Iris pigment epithelial cell (primary cell): ENCODE data around the gene MRPL36.
A peak's percentile ranks its signal among the peaks of the same experiment; 100 is the strongest.

ENCODE experiments used
- DNase-seq: peaks from one replicate; pipeline ENCODE4 v3.0.0-alpha.2; 2011; ENCODE audit warnings: low read depth

MRPL36 gene

DNA sequence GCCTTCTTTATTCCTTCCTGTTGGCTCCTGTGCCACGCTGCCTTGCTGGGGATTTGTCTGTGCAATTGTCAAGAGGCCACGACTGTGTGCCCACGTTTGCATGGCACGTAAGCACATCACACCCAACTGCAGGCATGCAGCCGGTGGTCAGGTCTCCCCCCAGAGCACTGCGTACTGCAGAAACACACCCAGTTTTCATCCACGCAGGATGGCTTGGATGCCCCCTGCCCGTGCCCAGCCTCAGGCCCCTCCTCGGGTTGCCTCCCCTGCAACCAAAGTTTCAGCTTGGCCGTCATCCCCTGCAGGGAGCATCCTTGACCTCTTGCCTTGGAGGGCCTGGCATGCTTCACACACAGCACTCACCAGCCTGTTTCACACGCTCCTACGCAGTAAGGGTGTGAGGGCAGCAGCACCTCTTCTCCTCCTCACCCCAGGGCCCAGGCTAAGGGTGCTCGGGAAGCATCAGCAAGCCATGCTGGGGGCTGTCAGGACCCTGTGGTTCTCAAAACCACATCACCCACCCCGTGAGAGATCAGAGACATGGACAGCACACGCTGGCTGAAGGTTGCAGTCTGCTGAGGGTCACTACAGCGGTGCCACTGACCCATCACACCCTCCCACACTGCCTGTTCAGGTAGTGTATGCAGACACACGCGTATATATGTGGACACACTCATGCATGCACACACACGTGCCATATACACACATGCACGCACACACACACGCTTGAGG lies 3.1 kb downstream of the MRPL36 start:
- DNase-seq, result no peak

DNA sequence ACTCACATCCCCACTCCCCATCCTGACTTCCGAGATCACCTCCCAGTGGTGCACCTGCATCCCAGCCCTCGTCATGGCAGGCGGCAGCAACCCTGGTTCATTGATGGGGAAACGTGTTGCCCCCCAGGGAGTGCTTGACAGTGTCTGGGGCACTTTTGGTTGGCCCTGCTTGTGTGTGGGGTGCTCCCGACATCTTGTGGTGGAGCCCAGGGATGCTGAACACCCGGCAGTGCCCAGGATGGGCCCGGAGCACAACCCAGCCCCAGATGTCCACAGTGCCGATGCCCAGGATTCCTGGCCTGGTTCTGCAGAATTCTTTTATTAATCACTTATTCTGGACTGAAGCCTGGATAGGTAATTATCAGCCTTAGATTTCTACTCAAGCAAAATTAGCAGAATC lies 3.7 kb downstream of the MRPL36 start:
- no peak for DNase-seq

DNA sequence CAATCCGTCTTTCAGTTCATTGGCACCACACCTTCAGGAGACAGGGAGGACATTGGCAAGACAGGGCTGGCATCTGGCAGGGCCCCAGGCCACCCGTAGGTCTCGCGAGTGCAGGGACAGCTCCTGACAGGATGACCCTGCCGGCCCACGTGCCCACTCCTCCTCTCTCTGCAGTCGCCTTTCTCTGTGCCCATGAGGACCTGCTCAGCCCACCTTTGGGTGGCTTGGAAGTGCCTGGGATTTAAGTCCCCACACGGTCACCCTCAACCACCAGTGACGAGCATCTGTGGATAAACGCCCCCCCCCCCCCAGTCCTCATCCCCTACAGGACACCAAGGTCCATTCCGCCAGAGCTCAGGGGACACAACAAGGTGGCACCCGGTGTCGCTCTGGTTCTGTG lies 4.1 kb downstream of the MRPL36 start:
- no peak for DNase-seq

DNA sequence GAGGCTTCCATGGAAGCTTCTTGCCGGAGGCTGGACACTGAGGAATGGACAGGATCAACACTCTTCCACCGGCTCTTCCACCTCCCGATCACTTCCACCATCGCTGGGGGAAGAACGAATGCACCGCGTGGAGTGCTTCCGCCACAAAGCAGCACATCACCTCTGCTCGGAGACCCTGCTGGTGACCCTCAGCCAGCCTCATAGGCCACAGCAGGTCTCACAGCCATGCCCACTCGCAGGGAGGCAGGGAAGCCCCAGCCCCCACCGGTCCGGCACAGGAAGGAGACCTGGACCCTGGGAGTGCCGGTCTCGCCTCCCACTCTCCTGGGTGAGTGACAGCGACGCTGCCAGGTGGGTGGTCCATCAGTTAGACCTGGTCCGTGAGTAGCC lies 4.7 kb downstream of the MRPL36 start:
- DNase-seq, result no peak

DNA sequence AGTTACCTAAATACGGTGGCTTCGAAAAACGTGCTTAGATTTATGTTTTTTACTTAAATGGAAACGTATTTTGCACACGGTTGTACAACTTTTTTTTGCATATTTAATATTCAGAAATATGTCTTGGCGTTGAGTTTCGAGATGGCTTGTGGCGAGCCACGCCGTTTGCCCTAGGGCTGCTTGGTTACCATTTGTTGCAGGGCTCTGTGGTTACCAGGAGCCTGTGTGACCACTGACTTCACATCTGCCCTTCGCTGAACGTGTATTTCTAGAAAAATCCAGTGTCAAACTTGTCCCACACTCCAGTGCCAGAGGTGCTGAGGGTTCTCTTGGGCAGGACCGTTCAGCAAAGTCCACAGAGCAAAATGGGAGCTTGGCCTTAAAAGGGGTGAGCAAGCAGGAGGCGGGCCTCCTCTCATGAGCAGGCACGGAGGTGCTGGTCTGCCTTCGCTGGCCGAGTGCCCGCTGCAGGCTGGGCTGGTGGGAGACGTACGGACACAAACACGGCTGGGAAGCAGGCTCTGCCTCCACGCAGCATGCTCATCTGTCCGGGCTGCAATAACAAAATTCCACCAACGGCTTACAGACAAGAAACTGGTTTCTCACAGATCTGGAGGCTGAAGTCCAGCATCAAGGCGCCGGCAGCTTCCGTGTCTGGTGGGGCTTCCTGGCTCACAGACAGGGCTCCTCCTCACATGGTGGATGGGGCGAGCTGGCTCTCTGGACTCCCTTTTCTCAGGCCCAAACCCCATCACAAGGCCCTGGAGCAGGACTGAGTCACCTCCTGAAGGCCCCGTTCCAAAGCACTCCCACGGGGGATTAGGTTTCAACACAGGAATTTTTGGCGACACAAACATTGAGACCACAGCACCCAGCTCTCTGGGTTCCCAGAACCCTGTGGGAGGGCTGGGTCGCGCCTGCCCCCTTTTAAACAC lies 5.4 kb downstream of the MRPL36 start:
- peak; percentile 98 for DNase-seq

DNA sequence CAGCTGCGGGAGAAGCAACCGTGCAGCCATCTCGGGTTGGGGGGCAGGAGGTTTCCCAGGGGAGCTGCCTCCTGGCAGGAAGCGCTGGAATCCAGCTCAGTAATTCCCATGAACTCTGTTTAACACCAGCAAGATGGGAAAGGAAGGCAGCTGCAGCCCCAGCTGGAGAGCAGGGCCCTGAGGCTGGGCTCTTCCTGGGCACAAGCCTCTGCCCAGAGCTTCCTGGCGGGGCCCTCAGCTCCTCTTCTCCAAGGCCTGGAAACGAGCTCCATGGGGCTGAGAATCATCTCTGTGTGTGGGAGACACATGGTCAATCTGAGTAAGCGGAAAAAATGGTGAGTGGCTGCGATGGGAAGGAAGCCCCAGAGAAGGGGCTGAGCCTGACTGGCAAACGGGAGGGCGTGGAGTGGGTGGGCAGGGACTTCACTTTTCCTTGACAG lies 6.3 kb downstream of the MRPL36 start:
- peak; percentile 61 for DNase-seq

DNA sequence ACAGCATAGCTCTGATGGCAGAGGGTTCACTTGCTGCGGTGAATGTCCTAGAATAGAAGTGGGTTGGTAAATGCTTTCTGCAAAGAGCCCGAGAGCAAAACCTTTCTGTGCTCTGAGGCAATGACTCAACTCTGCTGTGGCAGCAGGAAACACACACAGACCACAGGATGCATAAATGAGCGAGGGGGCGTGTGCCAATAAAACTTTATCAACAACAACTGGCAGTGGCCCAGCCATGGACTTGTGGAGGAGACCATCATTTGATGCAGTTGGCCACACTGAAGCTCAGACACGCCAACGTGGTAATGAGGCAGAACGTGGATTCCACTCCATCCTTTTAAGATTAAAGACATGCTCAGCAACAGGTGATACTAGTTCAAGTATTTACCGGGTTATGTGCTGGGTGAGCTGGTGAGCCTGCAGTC lies 6.8 kb downstream of the MRPL36 start:
- DNase-seq, result peak; percentile 97

DNA sequence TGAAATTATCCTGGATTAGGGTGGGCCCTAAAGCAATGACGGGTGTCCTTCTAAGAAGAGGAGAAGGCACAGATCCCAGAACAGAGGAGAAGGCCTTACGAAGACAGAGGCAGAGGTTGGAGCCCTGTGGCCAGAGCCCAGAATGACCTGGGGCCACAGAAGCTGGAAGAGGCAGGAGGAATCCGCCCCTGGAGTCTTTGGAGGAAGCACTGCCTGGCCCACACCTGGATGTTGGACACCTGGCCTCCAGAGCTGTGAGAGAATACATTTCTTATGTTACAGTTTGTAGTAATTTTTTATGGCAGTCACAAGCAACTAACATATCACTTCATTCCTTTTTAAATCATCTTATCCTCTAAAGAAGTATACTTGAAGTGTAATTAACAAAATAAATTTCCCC lies 8.5 kb downstream of the MRPL36 start:
- DNase-seq, result no peak

DNA sequence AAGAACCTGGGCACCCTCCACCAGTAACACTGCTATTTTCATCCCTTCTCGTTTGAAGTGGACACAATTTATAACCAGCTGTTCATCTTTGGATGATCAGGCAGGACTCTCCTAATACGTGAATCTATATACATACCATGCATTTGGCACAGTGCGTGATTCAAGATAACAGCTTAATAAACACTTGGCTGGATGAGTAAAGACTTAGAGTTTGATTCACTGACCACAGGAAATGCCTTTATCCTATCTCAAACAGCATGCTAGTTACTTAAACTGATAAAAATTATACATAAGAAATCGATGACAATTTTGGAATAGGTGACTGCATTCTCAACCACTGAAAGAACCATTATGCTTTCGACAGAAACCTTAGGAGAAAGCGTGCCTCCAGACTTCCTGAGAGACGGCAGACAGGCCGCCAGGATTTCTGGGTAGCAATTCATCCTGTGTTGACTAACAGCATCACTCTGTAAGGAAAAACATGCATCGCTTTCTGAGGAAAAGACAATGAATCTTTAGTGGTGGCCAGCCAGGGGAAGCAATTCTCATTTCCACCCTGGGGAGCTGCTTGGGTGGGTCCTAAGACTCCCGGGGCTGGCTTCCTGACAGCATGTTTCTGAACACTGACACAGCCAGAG lies 9.7 kb downstream of the MRPL36 start:
- peak; percentile 91 for DNase-seq

DNA sequence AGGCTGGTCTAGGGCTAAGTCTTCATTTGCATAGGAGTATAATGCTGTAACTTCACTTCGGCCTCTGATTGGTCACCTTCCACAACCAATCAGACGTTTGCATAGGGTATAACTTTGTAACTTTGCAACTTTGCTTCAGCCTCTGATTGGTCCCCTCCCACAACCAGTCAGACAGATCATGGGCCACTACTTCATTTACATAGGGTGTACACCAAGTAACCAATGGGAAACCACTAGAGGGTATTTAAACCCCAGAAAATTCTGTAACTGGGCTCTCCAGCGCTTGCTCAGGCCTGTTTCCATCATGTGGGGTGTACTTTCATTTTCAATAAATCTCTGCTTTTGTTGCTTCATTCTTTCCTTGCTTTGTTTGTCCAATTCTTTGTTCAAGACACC lies 10.2 kb downstream of the MRPL36 start:
- peak; percentile 90 for DNase-seq

DNA sequence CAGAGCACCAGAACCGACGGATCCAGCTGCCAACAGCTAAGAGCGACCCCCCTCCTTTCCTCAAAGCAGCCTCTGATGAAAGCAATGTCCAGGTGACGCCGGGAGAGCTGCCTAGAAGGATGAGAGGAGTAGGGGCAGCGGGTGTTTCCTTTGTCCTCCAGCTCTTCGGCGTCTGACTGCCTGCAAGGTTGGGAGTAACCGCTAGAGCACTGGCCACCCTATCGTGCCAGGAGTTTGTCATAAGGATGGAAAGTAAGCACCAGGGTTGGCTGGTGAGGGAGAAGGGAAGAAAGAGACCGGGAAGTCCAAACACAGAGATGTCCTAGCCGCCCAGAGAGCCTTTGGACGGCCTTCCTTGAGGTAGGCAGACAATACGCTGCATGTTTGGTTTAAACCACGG lies 10.8 kb downstream of the MRPL36 start:
- no peak for DNase-seq

DNA sequence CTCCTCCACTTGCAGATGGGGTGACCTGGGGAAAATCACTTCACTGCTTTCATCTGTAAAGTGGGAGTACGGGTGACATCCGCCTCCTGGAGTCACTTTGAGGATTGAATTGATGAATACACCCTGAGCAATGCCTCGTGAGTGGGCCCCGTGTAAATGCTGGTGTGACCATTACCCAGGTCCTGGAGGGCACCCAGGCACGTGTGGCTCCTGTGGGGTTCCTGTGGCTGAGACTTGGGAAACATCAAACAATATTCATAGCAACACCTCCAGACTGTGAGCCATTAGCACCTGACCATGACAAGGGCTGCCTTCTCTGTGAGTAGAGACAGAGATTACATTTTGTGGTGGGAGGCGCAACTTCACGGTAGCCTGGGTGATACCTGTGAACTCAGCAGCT lies 11.4 kb downstream of the MRPL36 start:
- DNase-seq, result no peak

DNA sequence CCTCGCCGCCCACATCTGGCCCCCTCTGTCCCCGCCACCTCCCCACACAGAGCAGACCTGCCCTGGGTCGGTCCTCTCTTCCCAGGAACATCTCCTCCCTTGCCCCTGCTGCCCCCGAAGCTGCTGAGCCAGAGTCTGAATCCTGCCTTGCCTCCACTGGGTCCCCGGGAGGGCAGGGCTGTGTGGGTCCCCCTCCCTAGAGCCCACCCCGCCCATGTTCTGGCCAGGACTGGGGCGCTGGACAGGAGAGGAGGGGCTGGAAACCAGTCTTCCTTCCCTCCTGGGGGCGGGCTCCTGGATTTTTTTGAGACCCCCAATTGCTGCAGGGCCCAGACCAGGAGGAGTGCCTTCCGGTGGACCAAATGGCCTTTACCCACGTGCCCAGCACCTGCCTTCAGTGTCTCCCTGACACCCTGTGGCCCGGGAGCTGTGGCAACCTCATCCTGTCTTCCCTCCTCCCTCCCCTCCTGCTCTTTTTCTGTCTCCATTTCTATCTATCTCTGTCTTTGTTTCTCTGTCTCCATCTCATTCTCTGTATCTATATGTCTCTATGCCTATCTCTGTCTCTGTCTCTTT lies 12.1 kb downstream of the MRPL36 start:
- no peak for DNase-seq

DNA sequence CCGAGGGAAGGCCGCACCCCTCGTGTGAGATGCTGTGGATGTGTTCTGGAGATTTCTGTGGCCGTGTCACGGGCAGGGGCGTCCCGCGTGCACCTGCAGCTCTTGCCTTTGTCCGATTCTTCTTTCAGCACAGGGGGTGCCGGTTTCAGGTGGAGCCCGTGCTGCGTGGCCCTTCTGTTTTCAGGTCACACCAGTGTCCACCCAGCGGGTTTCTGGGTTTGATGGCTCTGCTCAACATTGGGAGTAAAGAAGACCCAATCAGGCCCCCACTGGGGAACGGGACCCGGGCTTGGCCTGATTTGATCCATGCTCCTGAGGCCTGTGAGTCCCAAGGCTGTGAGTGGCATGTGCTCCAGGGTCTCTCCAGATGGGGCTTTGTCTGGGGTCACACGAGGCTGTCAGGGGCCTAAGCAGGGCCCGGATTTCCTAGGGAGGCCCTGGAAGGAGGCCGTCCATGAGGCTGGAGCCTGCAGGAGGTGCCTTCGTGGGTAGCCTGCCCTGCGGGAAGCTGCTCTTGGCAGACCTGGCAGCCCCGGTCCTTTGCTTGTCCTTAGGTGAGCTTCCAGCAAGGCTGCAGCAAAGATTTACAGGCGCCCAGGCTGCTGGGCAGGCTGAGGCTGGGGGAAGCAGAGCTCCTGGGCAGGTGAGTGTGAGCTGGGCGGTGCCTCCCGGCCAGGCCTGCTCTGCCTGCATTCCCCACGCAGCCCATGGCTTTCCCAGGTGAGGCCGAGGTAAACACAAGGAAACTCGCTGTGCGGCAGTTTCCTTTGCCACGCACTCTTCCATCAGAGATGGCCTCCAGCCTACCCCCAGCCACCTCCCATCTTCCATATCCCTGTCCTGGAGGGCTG lies 12.8 kb downstream of the MRPL36 start:
- DNase-seq, result no peak

DNA sequence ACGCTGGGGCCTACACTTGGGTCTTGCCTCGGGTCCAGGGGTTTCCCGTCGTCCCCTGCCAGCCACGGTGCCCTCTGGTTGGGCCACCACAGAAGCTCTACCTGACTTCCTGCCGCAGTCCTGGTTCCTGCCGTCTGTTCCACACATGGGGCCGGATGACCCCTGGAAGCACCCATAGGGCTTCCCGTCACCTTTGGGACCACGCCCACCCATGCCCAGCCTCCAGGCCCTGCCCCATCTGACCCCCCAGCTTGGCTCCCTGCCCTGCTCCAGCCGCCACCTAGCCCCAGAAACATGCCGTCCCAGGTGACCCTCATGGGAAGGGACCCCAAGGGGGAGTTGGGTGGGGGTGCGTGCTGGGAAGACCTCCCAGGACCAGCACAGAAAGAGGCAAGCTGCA lies 13.7 kb downstream of the MRPL36 start:
- no peak for DNase-seq

DNA sequence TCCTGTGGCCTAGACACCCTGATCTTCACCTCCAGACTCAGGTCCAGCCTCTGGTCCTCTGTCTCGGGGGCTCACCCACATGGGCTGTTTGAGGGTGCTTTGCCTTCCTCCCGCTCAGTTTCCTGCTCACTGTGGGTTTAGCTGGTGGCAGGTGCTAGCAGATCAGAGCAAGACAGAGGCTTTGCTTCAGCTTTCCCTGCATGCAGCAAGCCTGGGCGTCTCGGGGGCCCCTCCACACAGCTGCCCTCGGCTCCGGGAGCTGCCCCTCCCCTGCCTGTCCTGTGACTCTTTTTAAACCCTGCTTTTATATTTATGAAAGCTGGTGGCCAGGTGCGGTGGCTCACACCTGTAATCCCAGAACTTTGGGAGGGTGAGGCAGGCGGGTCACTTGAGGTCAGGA lies 14.6 kb downstream of the MRPL36 start:
- no peak for DNase-seq

DNA sequence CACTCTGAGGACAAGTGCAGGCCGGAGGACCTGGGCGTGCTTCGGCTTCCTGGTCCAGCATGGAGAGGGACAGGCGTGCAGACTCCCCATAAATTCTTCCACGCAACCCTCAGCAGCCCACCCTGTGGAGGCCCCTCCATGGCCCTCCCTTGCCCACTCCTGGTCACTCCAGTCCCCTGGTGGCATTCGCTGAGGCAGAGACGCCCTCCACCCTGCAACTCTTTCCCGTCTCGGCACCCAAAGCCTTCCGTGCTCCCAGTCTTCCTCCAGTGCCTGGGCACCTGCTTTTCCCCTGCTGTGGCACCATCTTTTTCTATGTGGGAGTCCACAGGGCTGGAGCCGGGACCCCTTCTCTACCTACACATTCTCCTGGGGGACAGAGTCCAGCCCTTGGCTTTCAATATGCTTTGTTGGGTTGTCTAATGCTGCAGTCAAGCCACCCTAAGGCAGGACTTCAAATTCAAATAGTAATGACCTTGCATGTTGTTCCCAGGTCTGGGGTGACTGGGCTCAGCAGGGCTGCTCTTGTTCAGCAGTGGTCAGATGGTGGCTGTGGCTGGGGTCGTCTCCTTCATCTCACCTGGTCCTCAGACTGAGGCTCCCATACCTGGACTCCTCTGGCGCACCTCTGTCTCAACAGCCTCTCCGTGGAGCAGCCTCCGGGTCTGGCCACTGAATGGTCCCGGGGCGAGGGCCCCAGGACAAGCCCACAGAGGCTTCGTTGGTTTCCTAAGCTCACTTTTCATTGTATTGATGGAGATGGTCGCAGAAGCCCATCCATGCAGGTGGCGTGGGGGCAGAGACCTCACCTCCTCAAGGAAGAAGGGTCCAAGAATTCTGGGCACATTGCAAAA lies 15.2 kb downstream of the MRPL36 start:
- DNase-seq, result no peak

DNA sequence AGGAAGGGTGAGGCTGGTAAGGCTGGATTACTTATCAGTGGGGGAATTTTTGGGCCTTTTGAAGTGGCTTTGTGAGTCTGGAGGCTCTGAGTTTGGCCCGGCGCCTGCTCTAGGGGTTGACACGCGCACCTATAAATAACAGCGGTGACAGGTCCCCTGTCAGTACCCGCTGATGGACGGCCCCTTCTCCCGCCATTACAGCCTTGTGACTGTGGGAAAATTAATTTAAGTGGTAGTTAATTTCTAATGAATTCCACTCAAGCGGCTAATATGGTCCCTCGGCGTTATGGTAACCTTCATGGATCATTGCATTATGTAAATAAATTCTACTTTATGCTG lies 16.5 kb downstream of the MRPL36 start:
- no peak for DNase-seq

DNA sequence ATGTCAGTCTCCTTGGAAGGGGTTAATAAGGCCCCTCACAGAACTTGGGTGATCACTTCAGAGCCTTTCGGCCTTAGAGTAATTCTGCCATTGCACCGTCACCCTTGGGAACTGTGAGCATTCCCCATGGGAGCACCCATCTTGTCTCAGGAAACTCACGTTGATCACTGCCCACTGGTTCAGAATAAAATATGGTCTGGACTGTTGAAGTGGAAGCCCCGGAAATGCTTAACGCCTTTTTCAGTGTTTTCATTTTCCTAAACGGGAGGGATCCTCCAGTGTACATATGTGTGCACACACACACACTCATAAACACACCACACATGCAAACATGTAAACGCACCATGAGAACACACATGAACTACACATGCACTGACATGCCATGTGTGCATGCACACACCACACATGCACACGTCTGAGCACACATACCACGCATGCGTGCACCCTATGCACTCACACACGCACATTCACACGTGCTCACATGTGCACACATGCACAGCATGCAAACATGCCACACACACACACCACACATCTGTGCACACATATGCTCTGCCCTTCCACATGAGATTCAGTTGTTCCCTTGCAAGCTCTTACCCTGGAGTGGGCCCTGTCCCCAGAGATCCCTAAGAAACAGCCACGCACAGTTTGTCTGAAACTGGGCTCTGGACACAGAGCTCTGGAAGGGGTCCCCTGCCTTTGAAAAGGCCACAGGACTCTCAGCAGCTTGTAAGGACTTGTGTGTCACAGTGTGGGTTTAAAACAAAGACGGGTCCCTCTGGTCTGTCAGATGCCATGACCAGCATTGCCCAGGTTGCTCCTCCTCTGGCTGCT lies 17.0 kb downstream of the MRPL36 start:
- no peak for DNase-seq
